Activated CD4-positive, alpha-beta T cell treated with anti-CD3 and anti-CD28 coated beads, Interleukin-2, amount 50 U/mL, for 16 hours (primary cell): ENCODE results near the gene CKLF.
"Not testable (repeated sequence)": the region's sequence is repeated elsewhere in the genome, so short reads cannot be mapped to it uniquely, and the experiment has no call there.

ENCODE experiments used
- DNase-seq: peaks from one replicate; pipeline ENCODE4 v3.0.0-alpha.2; 2020

The CKLF gene

DNA sequence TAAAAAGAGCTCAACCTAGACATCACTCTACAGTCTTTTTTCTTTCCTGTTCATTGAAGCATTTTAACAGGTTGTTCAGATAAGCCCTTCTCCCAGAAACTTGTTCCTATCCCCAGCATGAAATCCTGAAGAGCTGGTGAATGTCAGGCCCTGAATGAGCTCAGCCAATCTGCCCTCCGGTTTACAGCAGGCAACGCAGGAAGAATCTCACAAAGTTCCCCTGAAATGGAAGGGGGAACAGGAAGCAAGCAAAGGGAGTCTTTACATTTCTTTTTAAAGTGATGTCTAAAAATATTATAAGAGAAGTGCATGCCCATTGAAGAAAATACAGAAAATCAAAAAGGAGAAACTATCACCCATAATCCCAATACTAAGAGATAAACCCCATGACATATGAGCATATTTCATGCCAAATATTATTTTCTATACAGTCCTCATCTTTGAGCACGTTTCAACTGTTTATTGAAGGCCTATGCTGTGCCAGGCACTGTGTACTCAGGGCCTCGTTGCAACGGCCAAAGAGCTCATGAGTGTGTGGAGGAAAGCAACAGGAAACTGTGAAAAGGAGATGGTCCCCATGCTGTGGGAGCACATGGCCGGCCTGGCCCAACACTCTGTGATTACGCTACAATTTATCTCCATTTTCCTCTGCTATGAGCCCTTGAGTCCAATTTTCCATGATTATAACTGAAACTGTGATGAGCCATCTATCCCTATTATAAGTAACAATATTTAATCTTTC lies 8.2 kb upstream of the CKLF start:
- no peak for DNase-seq

GRCh38 chr16:66547101-66547989 lies 5.0 kb upstream of the CKLF start:
- no peak for DNase-seq

GRCh38 chr16:66548068-66548467 lies 4.3 kb upstream of the CKLF start:
- DNase-seq = no peak

DNA sequence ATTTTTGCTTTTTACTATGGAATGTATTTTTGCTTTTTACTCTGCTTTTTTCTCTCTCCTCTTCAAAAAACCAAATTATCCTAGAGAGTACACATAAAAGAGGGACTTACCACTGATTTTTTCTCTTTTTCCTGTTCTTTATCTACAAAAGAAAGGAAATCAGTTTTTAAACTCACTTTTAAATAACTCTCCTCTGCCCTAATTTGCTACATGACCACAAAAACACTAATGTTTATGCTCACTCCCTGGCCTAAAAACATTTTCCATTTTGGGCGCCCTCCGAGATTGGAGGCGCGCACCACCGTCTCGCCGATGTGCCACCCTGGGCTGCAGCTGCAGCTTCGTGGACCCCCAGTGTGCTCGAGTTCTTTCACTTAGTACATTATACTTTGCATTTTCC lies 3.5 kb upstream of the CKLF start:
- DNase-seq = no peak

GRCh38 chr16:66549284-66550131 lies 2.9 kb upstream of the CKLF start, which contains the start of gene TK2:
Gene TK2, minus strand, starts transcription at chr16:66550122. Its CDS starts 61 bp downstream, at chr16:66550061.
- peak; percentile 68 for DNase-seq

GRCh38 chr16:66551348-66551759 lies 1.0 kb upstream of the CKLF start:
- peak; percentile 82 for DNase-seq

GRCh38 chr16:66551788-66552285 lies 539 bp upstream of the CKLF start:
- peak; percentile 23 for DNase-seq

DNA sequence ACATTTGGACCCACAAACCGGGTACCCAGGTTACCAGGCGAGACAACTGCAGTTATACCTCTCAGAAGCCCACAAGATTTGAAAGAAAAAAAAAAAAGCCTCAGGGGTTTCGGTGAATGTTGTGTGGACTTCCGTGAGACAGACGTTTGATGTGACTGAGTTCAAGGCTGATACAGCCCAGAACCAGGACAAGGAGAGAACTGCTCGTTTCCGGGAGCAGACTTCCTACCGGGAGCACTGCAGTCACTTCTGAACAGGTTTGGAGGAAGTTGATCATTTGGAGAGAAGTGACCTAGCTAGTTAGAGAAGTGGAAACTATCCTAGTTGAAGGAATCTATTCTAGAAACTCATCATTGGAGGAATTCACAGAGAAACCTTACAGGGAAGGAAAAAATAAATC lies 847 bp downstream of the CKLF start:
- peak; percentile 26 for DNase-seq

DNA sequence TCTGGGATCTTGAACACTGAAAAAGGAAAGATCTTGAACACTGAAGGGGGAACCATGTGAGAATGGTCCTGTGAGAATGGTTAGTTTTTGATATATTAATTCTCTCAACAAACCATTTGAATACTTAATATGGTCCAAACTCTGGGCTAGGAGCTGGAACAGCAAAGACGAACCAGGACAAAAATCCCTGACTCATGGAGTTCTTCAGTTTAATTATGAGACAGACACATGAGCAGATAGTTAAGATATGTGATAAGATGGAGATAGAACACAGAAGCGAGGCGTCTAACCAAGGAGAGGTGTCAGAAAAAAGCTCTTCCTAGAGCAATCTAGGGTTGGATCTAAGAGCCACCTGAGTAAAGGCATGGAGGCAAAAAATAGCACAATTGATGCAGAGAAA lies 1.6 kb downstream of the CKLF start:
- DNase-seq = no peak

GRCh38 chr16:66554495-66554894 lies 2.1 kb downstream of the CKLF start:
- no peak for DNase-seq

- no peak for DNase-seq
These were observed 7.7 kb downstream of the CKLF start for GRCh38 chr16:66560107-66560506.

- no peak for DNase-seq
These were observed 9.2 kb downstream of the CKLF start for GRCh38 chr16:66561381-66562080.

DNA sequence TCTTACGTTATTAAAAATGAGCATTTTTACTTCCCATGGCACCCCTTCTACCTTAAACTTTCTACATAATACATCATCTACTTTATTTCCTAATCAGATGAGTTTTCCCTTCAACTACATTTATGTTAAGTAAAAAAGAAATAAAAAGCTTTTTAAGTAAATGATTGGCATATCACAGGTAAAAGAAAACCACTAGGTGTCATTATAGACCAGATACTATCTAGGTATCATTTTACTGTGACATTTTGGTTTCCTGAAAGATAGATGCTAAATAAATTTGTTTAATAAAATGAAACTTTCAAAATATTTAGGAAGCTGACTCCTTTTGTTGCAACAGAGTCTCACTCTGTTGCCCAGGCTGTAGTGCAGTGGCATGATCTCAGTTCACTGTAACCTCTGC lies 10.0 kb downstream of the CKLF start:
- DNase-seq = no peak

- no peak for DNase-seq
These were observed 10.6 kb downstream of the CKLF start for GRCh38 chr16:66562986-66563385.

GRCh38 chr16:66563574-66564334 lies 11.4 kb downstream of the CKLF start:
- peak; percentile 87 for DNase-seq

DNA sequence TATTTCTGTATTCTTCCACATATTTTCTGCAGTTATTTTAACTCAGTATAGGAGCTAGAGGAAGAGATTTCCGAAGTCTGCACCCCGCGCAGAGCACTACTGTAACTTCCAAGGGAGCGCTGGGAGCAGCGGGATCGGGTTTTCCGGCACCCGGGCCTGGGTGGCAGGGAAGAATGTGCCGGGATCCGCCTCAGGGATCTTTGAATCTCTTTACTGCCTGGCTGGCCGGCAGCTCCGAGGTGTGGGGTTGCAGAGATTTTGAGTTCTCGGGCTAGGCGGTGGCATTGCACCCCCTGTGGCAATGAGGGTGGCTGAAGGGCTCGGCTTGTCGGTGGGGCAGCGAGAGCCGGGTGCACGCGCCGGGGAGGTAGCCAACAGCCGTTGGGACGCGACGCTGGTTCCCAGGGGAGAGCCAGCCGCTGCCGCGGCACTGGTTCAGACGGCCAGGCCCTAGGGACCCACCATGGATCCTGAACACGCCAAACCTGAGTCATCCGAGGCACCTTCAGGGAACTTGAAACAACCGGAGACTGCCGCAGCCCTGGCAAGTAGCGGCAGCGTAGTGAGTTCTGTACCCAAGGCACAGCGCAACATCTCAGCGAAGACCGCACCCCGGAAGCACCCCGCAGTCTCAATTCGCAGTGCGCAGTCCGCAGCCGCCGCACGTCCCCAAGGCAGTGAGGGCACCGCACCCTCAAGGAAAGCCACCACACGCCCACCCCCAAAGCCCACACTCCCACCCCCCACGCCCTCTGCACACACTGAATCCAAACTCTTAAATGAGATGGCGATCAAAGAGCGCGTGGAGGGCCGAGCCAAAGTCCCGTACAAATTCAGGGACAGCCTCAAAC lies 13.9 kb downstream of the CKLF start, which contains the start of gene CMTM1:
Gene CMTM1, plus strand, starts transcription at position 389 of the 851 bp plus-strand sequence. Its CDS starts 75 bp downstream, at position 464.
- DNase-seq = no peak

DNA sequence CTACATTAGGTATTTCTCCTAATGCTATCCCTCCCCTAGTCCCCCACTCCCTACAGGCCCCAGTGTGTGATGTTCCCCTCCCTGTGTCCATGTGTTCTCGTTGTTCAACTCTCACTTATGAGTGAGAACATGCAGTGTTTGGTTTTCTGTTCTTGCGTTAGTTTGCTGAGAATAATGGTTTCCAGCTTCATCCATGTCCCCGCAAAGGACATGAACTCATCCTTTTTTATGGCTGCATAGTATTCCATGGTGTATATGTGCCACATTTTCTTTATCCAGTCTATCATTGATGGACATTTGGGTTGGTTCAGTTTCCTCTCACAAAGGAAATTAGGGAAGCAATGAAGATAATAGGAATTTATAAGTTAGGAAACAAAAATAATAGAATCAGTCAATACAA lies 14.9 kb downstream of the CKLF start:
- DNase-seq = not testable (repeated sequence)

DNA sequence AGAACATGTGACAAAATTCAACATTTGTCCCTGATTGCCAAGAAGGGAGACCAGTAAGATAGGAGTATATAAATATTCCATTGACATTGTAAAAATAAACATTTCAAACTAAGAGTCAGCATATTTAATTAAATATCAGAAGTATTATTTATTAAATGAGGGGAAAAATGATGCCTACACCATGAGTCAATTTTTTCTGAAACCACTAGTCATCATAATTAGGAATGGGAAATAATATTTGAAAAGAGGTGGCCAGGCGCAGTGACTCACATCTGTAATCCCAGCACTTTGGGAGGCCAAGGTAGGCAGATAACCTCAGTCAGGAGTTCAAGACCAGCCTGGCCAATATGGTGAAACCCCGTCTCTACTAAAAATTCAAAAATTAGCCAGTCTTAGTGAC lies 16.0 kb downstream of the CKLF start:
- DNase-seq = no peak

DNA sequence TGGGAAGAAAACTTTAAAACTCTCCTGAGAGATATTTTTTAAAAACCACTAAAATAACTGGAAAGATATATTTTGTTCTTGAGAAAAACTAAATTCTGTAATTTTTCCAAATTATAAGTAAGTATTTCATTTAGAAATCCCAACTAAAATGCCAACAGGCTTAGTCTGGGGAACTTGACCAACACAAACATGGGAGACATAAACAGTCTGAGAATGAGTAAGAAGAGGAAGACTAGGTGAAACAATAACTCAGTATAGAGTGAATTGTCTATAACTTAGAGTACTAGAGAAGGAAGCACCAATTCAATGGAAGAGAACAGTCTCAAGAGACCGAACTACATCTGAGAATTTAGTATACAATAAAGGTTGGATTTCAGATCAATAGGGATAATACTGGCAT lies 16.8 kb downstream of the CKLF start:
- no peak for DNase-seq

GRCh38 chr16:66569827-66570405 lies 17.5 kb downstream of the CKLF start:
- DNase-seq = no peak
